Breast epithelium (tissue), 4 donors: ENCODE measurements around the gene SCAF4. TPM values are rescaled to one million over a fixed set of nuclear protein-coding genes. Genes with fewer than 3 reads are reported as not detected.

Experiments used
- DNase-seq, 2 donors: peaks; one replicate each; pipeline ENCODE4 v3.0.0-alpha.2; 2019; ENCODE audit warnings: low spot score in 2 of 2
- H3K27ac ChIP-seq, 2 donors: fragments of 200-600 bp; sonication (generic) in 1 of 2; one replicate each; pipeline ENCODE4 v1.5.1; 2016 to 2019; ENCODE audit warnings: mild to moderate bottlenecking in 1 of 2
- H3K27me3 ChIP-seq, 2 donors: fragments of 200-600 bp; sonication (generic) in 1 of 2; one replicate each; pipeline versions ENCODE4 v1.5.1 to v1.6.0; 2017 to 2019; ENCODE audit warnings: control low read depth in 1 of 2, mild to moderate bottlenecking in 1 of 2
- H3K36me3 ChIP-seq: fragments of 200-600 bp; one replicate; pipeline ENCODE4 v1.5.1; 2019
- H3K4me1 ChIP-seq, 2 donors: fragments of 200-600 bp; sonication (generic); one replicate each; pipeline ENCODE4 v1.5.1; 2016 to 2019; ENCODE audit warnings: control low read depth in 1 of 2
- H3K4me3 ChIP-seq, 3 donors: fragments of 200-600 bp; sonication (generic); 1 replicate in 2 of 3; 2 replicates in 1 of 3; pipeline ENCODE4 v1.5.1; 2016 to 2019; ENCODE audit warnings: mild to moderate bottlenecking in 3 of 3, moderate library complexity in 2 of 3
- H3K9me3 ChIP-seq, 2 donors: fragments of 200-600 bp; sonication (generic) in 1 of 2; one replicate each; pipeline ENCODE4 v1.5.1; 2016 to 2019; ENCODE audit warnings: control low read depth in 1 of 2
- CTCF ChIP-seq, 3 donors: fragments of 450-650 bp; IDR thresholded peaks; one replicate each; pipeline ENCODE4 v1.5.1; 2016 to 2017; ENCODE audit warnings: antibody characterized with exemption in 3 of 3, mild to moderate bottlenecking in 3 of 3, moderate library complexity in 3 of 3
- POLR2A ChIP-seq: fragments of 450-650 bp; IDR thresholded peaks from one replicate; pipeline ENCODE4 v1.6.1; 2016; ENCODE audit warnings: antibody characterized with exemption, mild to moderate bottlenecking, moderate library complexity
- POLR2AphosphoS5 ChIP-seq, 3 donors: sonication (generic); formaldehyde crosslinking; IDR thresholded peaks; one replicate each; pipeline ENCODE4 v1.6.1; 2017; ENCODE audit warnings: antibody characterized with exemption in 3 of 3
- intact Hi-C: fragments of 100-400 bp; cut with DNase I; formaldehyde crosslinking; loops from one replicate; pipeline ENCODE4 v1.15.1; 2023; ENCODE audit warnings: low total_unique reads
- total RNA-seq, 3 donors: library from RNA; depleted of rRNA; stranded (reverse); fragments of >200 nt; gene quantifications; one replicate each; pipeline ENCODE4 v1.1.0, GENCODE V29; 2016

SCAF4 gene
- total RNA-seq, 3 donors from 2014 or later, result 17.4 to 22.8 (median 18.4) TPM

- Histone ChIP-seq H3K4me1 (no peaks in the 10 kb centered on the region), H3K36me3 (no peaks in the 10 kb centered on the region), H3K9me3 (no peaks in the 10 kb centered on the region), H3K4me3 (no peak overlapping the region), H3K27me3 (no peaks in the 10 kb centered on the region), H3K27ac (no peak overlapping the region)
- intact Hi-C loops, result no loop called here
- no peak for TF ChIP-seq POLR2AphosphoS5 (IDR thresholded peaks at IDR 0.05)
- no peak for DNase-seq
Observed at GRCh38 chr21:31623664-31624063, 108.3 kb downstream of the SCAF4 start.

GRCh38 chr21:31622397-31622796 lies 109.5 kb downstream of the SCAF4 start:
- Histone ChIP-seq H3K9me3 (no peaks in the 10 kb centered on the region), H3K4me1 (no peaks in the 10 kb centered on the region), H3K27ac (no peak overlapping the region), H3K36me3 (no peaks in the 10 kb centered on the region), H3K27me3 (no peaks in the 10 kb centered on the region), H3K4me3 (no peak overlapping the region)
- DNase-seq, result no peak
- intact Hi-C loops, result no loop called here
- no peak for TF ChIP-seq POLR2A
- no peak for TF ChIP-seq CTCF (IDR thresholded peaks at IDR 0.05)
- TF ChIP-seq POLR2AphosphoS5 (IDR thresholded peaks at IDR 0.05), result no peak

Other genes starting within 250 kb of the SCAF4 start
- 100 to 1,000 TPM; 214 to 314 (median 218) TPM for gene SOD1, start 72.4 kb downstream of the SCAF4 start, total RNA-seq
- gene HUNK, start 140.9 kb upstream of the SCAF4 start, total RNA-seq, result 1 to 10 TPM in 2 of 3 donors, under 1 TPM in 1; 0.32 to 2.0 (median 1.3) TPM